HepG2 (cell line): ENCODE measurements around the gene PPP1R9B. TPM values are rescaled to one million over a fixed set of nuclear protein-coding genes. Genes with fewer than 3 reads are reported as not detected.

Experiments
- DMAP1 ChIP-seq: IDR thresholded peaks from 2 replicates; pipeline ENCODE4 v1.6.1; 2016
- FOXK2 ChIP-seq: fragments of 450-650 bp; IDR thresholded peaks from 2 replicates; pipeline ENCODE4 v1.6.1; 2016
- MATR3 ChIP-seq: sonication (generic); formaldehyde crosslinking; IDR thresholded peaks from 2 replicates; pipeline ENCODE4 v1.4.0; 2020; ENCODE audit warnings: missing genetic modification reagents
- MTA3 ChIP-seq: sonication (generic); formaldehyde crosslinking; IDR thresholded peaks from 2 replicates; pipeline ENCODE4 v1.4.0; 2020; ENCODE audit warnings: missing genetic modification reagents
- NFYB ChIP-seq: sonication (generic); formaldehyde crosslinking; IDR thresholded peaks from 2 replicates; pipeline ENCODE4 v1.4.0; 2020; ENCODE audit warnings: missing genetic modification reagents
- ZBTB38 ChIP-seq: sonication (generic); formaldehyde crosslinking; IDR thresholded peaks from 2 replicates; pipeline ENCODE4 v1.5.1; 2020; ENCODE audit warnings: mild to moderate bottlenecking, missing genetic modification reagents
- ZFP41 ChIP-seq: sonication (generic); formaldehyde crosslinking; IDR thresholded peaks from 2 replicates; pipeline ENCODE4 v1.4.0; 2020; ENCODE audit warnings: mild to moderate bottlenecking, missing genetic modification reagents, borderline replicate concordance
- ZNF367 ChIP-seq: sonication (generic); formaldehyde crosslinking; IDR thresholded peaks from 2 replicates; pipeline ENCODE4 v1.4.0; 2020; ENCODE audit warnings: missing genetic modification reagents, borderline replicate concordance
- ZNF547 ChIP-seq: sonication (generic); formaldehyde crosslinking; IDR thresholded peaks from 2 replicates; pipeline ENCODE4 v1.5.1; 2020; ENCODE audit warnings: mild to moderate bottlenecking, missing genetic modification reagents
- ZNF549 ChIP-seq: sonication (generic); formaldehyde crosslinking; IDR thresholded peaks from 2 replicates; pipeline ENCODE4 v1.5.0; 2020; ENCODE audit warnings: missing genetic modification reagents
- ZNF552 ChIP-seq: sonication (generic); formaldehyde crosslinking; IDR thresholded peaks from 2 replicates; pipeline ENCODE4 v1.9.0; 2022; ENCODE audit warnings: missing genetic modification reagents, mild to moderate bottlenecking, borderline replicate concordance
- ZNF644 ChIP-seq: IDR thresholded peaks from 2 replicates; pipeline ENCODE4 v1.6.1; 2016; ENCODE audit warnings: low read depth
- polyA plus RNA-seq, 8 experiments: library from polyadenylated mRNA; depleted of rRNA in 3 of 8; stranded (reverse) in 7 of 8; unstranded in 1 of 8; fragments of >200 nt; fragmentation: Illumina TruSeq in 4 of 8; extraction: Trizol in 4 of 8; gene quantifications; 2 replicates each; pipeline versions ENCODE4 v1.2.1 to v1.2.3, GENCODE V29; 2011 to 2016; ENCODE audit warnings: low read depth in 4 of 8, missing spikeins in 1 of 8, mixed read lengths in 1 of 8; ENCODE audit not compliant: insufficient read depth in 1 of 8
- total RNA-seq, 5 experiments: library from RNA; depleted of rRNA; stranded (reverse); fragments of >200 nt; fragmentation: Illumina TruSeq; extraction: Trizol; gene quantifications; 2 replicates each; pipeline ENCODE4 v1.2.3, GENCODE V29; 2016; ENCODE audit warnings: low read depth in 1 of 5
- TF ChIP-seq, protein P1 (sequence below): IDR thresholded peaks from 2 replicates; pipeline ENCODE4 v1.6.1; 2016; ENCODE audit warnings: mild to moderate bottlenecking, missing biosample characterization, missing genetic modification reagents
- TF ChIP-seq, protein P2 (sequence below): sonication (generic); formaldehyde crosslinking; IDR thresholded peaks from 2 replicates; pipeline ENCODE4 v1.4.0; 2020; ENCODE audit warnings: mild to moderate bottlenecking, missing genetic modification reagents
- TF ChIP-seq, protein P3 (sequence below): sonication (generic); formaldehyde crosslinking; conservative IDR thresholded peaks from 2 replicates; pipeline ENCODE4 v1.4.0; 2020; ENCODE audit warnings: missing genetic modification reagents
- TF ChIP-seq, protein P4 (sequence below): sonication (generic); formaldehyde crosslinking; IDR thresholded peaks from 2 replicates; pipeline ENCODE4 v1.8.1; 2023; ENCODE audit warnings: missing genetic modification reagents, inconsistent platforms, borderline replicate concordance
- TF ChIP-seq, protein P5 (sequence below): sonication (generic); formaldehyde crosslinking; IDR thresholded peaks from 2 replicates; pipeline ENCODE4 v1.8.0; 2022; ENCODE audit warnings: missing genetic modification reagents, mild to moderate bottlenecking, borderline replicate concordance
- TF ChIP-seq, protein P6 (sequence below): IDR thresholded peaks from 2 replicates; pipeline ENCODE4 v1.6.1; 2012; ENCODE audit warnings: low read depth, low read length, improper control_type of control experiment

PPP1R9B gene
- total and polyA plus RNA-seq, 2 of the 13 experiments (the other 11 are each of a cell fraction or from before 2014, with no cell fraction given) = 9.4 to 15.8 TPM

DNA sequence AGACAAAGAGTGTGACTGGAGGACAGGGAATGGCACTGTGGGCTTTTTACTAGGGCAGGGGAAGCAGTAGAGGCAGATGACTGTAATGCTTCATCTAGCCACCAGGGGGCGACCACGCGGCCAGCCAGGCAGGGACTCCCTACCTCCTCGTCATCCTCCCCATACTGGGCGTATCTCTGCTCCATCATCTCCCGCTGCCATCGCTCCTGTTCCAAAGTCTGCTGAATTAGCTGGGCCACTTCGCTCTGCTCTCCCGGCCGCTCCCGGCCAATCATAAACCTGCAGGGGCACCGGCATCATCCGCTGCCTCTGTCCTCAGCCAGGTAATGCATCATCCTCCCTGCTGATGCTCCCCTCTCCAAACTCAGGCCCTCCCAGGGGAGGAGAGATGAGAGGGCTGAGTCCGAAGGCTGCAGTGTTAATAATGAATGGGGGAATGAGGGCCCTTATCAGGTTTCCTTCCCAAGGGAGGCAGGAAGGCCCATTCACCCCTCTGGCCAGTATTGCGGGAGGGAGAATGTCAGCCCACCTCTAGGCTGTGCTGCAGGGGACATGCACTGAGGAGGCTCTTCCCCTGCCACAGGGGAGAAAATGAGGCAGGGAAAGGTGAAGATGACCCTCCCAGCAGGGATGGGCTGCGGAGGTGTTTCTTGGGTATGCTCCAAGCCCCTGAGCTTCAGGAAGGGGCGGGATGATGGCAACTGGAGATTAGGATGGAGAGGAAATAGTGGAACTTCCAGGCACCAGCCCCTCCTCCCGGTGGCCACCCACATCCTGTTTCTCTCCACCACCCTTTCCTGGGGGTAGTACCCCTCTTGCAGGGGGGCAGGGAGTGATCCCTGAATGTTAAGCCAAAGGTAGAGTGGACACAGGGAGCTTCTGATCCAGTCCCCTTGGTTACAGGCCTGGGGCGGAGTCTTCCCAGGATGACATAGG lies 10.3 kb downstream of the PPP1R9B start (continued):
- TF ChIP-seq ZNF547 (no peak), NFYB (CRISPR knock-in tag) (no peak), MTA3 (no peak), ZNF367 (no peak), DMAP1 (CRISPR knock-in tag) (no peak), ZNF552 (no peak), MATR3 (no peak), ZBTB38 (CRISPR knock-in tag) (peak; percentile 70), ZFP41 (CRISPR knock-in tag) (no peak), FOXK2 (no peak), ZNF549 (CRISPR knock-in tag) (no peak), ZNF644 (no peak)
- TF ChIP-seq, protein P1, sequence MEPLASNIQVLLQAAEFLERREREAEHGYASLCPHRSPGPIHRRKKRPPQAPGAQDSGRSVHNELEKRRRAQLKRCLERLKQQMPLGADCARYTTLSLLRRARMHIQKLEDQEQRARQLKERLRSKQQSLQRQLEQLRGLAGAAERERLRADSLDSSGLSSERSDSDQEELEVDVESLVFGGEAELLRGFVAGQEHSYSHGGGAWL (CRISPR knock-in tag) = no peak
- TF ChIP-seq, protein P2, sequence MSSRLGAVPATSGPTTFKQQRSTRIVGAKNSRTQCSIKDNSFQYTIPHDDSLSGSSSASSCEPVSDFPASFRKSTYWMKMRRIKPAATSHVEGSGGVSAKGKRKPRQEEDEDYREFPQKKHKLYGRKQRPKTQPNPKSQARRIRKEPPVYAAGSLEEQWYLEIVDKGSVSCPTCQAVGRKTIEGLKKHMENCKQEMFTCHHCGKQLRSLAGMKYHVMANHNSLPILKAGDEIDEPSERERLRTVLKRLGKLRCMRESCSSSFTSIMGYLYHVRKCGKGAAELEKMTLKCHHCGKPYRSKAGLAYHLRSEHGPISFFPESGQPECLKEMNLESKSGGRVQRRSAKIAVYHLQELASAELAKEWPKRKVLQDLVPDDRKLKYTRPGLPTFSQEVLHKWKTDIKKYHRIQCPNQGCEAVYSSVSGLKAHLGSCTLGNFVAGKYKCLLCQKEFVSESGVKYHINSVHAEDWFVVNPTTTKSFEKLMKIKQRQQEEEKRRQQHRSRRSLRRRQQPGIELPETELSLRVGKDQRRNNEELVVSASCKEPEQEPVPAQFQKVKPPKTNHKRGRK (CRISPR knock-in tag) = no peak
- TF ChIP-seq, protein P3, sequence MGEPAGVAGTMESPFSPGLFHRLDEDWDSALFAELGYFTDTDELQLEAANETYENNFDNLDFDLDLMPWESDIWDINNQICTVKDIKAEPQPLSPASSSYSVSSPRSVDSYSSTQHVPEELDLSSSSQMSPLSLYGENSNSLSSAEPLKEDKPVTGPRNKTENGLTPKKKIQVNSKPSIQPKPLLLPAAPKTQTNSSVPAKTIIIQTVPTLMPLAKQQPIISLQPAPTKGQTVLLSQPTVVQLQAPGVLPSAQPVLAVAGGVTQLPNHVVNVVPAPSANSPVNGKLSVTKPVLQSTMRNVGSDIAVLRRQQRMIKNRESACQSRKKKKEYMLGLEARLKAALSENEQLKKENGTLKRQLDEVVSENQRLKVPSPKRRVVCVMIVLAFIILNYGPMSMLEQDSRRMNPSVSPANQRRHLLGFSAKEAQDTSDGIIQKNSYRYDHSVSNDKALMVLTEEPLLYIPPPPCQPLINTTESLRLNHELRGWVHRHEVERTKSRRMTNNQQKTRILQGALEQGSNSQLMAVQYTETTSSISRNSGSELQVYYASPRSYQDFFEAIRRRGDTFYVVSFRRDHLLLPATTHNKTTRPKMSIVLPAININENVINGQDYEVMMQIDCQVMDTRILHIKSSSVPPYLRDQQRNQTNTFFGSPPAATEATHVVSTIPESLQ (CRISPR knock-in tag) = no peak
- TF ChIP-seq, protein P4, sequence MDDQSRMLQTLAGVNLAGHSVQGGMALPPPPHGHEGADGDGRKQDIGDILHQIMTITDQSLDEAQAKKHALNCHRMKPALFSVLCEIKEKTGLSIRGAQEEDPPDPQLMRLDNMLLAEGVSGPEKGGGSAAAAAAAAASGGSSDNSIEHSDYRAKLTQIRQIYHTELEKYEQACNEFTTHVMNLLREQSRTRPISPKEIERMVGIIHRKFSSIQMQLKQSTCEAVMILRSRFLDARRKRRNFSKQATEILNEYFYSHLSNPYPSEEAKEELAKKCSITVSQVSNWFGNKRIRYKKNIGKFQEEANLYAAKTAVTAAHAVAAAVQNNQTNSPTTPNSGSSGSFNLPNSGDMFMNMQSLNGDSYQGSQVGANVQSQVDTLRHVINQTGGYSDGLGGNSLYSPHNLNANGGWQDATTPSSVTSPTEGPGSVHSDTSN (CRISPR knock-in tag) = no peak
- TF ChIP-seq, protein P5, sequence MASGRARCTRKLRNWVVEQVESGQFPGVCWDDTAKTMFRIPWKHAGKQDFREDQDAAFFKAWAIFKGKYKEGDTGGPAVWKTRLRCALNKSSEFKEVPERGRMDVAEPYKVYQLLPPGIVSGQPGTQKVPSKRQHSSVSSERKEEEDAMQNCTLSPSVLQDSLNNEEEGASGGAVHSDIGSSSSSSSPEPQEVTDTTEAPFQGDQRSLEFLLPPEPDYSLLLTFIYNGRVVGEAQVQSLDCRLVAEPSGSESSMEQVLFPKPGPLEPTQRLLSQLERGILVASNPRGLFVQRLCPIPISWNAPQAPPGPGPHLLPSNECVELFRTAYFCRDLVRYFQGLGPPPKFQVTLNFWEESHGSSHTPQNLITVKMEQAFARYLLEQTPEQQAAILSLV (CRISPR knock-in tag) = no peak
- TF ChIP-seq, protein P6, sequence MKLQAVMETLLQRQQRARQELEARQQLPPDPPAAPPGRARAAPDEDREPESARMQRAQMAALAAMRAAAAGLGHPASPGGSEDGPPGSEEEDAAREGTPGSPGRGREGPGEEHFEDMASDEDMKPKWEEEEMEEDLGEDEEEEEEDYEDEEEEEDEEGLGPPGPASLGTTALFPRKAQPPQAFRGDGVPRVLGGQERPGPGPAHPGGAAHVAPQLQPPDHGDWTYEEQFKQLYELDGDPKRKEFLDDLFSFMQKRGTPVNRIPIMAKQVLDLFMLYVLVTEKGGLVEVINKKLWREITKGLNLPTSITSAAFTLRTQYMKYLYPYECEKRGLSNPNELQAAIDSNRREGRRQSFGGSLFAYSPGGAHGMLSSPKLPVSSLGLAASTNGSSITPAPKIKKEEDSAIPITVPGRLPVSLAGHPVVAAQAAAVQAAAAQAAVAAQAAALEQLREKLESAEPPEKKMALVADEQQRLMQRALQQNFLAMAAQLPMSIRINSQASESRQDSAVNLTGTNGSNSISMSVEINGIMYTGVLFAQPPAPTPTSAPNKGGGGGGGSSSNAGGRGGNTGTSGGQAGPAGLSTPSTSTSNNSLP = 0 out of 2 replicates have a peak, but pooled peaks have one; percentile 29
